Astrocyte (in vitro differentiated cells and primary cell): ENCODE results near the gene SLC12A8.

Experiments
- CTCF ChIP-seq: IDR thresholded peaks from 2 replicates; pipeline ENCODE4 v1.5.1; 2011; ENCODE audit warnings: low read depth, mild to moderate bottlenecking, inconsistent platforms, low read length, moderate library complexity; ENCODE audit not compliant: insufficient read depth
- EZH2 ChIP-seq: IDR thresholded peaks from 2 replicates; pipeline ENCODE4 v1.6.1; 2012; ENCODE audit warnings: mild to moderate bottlenecking, low read length, inconsistent platforms; ENCODE audit not compliant: insufficient read depth

GRCh38 chr3:125053304-125053699 is 159.2 kb downstream of the SLC12A8 start:
- no peak for TF ChIP-seq CTCF
- TF ChIP-seq EZH2, result no peak
